Measurements from ENCODE around the gene PCDH9.

PCDH9 gene

DNA sequence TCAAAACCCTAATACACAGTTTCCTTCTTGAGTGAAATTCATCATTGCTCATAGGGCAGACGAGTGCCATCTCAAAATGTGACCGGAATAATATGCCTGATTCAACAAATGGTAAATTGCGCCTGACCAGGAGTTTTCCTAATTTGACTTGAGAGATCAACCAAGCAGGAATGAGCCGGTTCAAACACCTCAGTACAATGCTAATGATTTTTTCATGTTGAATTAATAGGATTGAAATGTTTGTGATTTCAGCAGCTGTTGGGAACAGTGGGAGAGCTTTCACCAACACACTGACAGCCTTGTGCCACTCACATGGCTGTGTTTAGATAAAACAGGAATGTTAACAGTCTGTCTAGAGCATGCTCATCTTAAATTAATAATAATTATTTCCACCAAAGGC is 484.8 kb downstream of the PCDH9 start:
- no peak for DNase-seq (ENCODE audit: low read depth)

GRCh38 chr13:66723576-66723975 is 506.6 kb downstream of the PCDH9 start:
- DNase-seq (ENCODE audit: low read depth), result no peak

- DNase-seq (ENCODE audit: low read depth), result no peak
Observed at GRCh38 chr13:66716538-66716937, 513.6 kb downstream of the PCDH9 start.

DNA sequence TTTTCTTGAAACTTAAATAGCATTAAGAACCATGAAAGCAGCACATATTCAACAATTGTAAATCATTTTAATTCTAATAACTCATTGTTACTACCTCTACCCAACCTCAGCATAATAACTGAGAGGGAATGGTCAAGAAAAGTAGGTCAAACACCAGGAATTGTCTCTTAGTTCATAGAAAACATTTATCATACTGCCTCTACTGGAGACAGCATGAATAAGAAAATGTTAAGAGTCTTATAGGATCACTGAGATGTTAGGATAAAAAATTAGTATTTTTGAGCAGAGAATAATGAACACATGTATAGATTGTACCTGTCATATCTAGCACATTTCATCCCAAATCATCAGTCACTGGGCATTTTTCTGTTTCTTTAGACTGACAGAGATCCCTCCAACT is 515.3 kb downstream of the PCDH9 start:
- no peak for DNase-seq (ENCODE audit: low read depth)

- no peak for DNase-seq (ENCODE audit: low read depth)
Observed at GRCh38 chr13:66704110-66704509, 526.0 kb downstream of the PCDH9 start.

GRCh38 chr13:66703597-66703996 is 526.5 kb downstream of the PCDH9 start:
- no peak for DNase-seq (ENCODE audit: low read depth)

DNA sequence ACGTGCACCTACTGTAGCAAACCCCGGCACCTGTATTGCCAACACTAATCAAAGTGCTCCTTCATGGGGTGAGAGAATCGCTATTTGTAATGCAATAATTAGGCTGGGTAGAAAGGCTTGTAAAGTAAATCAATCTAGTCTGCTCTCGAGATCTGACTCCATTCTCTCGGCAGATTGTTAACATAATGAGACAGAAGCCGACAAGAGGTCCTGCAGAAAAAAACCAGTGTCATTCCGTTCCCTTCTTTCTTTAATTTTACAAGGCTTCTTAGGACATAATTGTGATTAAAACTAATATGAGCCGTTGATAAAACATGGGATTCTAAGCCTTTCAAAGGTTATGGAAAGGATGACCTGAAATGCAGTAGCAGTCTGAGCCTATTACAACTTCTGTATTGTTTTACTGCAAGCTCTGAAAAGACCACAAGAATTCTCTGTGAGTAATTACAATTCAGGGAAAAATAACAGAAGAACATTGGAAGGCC is 530.0 kb downstream of the PCDH9 start:
- no peak for DNase-seq (ENCODE audit: low read depth)

DNA sequence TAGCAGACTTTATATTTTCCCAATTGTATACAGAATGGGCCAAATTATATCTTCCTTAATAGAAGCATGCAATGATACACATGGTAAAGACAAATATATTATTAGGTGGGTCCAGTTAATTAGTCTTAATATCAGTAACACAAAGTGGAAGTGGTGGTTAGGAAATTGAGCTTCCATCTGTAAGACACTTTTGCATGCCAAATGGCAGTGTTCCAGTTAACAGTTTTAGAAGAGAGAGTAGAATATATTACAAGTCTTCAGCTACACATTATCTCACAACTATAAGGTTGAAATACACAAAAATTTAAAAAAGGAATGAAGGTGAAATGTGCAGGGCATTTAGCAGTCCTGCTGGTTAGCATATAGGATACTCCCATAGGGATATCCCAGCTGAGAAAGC is 536.5 kb downstream of the PCDH9 start:
- no peak for DNase-seq (ENCODE audit: low read depth)

GRCh38 chr13:66691149-66691548 is 539.0 kb downstream of the PCDH9 start:
- no peak for DNase-seq (ENCODE audit: low read depth)

GRCh38 chr13:66689628-66690027 is 540.5 kb downstream of the PCDH9 start:
- DNase-seq (ENCODE audit: low read depth), result peak; percentile 38

DNA sequence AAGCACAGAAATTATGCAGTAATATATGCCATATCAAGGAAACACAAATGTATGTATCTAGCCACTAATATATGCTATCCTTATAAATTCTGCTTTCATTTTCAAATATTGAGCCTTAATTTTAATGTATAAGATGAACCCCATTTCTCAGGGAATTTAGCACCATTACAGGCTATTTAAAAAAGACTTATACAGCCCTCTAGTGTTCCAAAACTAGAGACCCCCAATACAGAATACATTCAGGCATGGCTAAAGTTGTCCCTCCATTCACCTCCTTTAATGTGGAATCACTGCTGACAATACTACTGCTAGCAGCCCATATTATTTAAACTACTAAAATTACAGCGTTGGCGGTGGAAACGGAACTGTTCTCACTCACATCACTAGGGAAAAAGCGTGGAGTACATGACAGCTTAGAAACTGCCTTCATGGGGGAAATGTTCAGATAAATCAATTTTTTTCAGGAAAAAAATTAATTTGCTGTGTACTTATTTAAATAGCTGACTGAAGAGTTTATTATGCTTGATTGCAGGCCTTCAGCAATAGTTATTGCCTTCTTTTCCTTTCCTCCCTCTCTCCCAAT is 541.0 kb downstream of the PCDH9 start:
- DNase-seq (ENCODE audit: low read depth), result no peak

- no peak for DNase-seq (ENCODE audit: low read depth)
Observed at GRCh38 chr13:66681403-66681802, 548.7 kb downstream of the PCDH9 start.

- DNase-seq (ENCODE audit: low read depth), result no peak
Observed at GRCh38 chr13:66680031-66680430, 550.1 kb downstream of the PCDH9 start.

GRCh38 chr13:66675620-66676019 is 554.5 kb downstream of the PCDH9 start:
- DNase-seq (ENCODE audit: low read depth), result peak; percentile 88

- peak; percentile 99 for DNase-seq (ENCODE audit: low read depth)
Observed at GRCh38 chr13:66673401-66673800, 556.7 kb downstream of the PCDH9 start.

- peak; percentile 94 for DNase-seq (ENCODE audit: low read depth)
Observed at GRCh38 chr13:66665991-66666390, 564.1 kb downstream of the PCDH9 start.

DNA sequence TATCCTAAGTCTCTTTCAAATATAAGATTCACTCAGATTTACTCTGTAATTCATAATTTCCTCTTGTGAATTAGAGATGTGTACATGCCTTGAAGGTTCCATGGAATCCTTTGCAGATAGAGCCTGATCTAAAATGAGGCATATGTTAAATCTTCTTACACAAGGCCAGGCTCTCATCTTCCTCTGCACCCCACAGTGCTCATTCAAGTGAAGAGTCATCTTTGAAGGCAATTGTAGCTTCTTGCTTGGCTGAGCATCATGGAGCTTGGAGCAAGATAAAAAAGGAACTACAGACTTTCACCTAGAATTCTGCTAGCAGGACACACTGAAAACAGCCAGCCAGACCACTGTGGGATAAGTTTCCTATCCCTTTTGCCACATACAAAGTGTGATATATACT is 566.4 kb downstream of the PCDH9 start:
- no peak for DNase-seq (ENCODE audit: low read depth)

DNA sequence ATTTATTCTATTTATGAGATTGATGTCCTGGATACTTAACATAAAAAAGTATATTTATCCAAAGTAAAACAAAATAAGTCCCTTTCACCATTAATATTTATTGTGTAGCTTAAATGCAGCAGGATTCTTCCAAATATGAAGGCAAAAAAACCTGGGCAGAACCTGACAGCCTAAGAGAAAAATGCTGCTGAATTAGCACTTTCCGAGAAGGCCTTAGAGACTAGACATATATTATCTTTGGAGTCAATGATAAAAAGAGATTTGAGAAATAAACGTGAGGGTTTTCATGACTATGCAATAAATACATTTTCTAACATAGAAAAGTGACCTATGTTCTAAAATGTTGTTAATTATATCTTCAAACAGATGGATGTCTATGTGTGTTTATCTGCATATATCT is 566.9 kb downstream of the PCDH9 start:
- no peak for DNase-seq (ENCODE audit: low read depth)

GRCh38 chr13:66661336-66661735 is 568.8 kb downstream of the PCDH9 start:
- no peak for DNase-seq (ENCODE audit: low read depth)

- DNase-seq (ENCODE audit: low read depth), result no peak
Observed at GRCh38 chr13:66660468-66660813, 569.7 kb downstream of the PCDH9 start.

GRCh38 chr13:66659701-66660467 is 570.3 kb downstream of the PCDH9 start:
- DNase-seq (ENCODE audit: low read depth), result peak; percentile 60

DNA sequence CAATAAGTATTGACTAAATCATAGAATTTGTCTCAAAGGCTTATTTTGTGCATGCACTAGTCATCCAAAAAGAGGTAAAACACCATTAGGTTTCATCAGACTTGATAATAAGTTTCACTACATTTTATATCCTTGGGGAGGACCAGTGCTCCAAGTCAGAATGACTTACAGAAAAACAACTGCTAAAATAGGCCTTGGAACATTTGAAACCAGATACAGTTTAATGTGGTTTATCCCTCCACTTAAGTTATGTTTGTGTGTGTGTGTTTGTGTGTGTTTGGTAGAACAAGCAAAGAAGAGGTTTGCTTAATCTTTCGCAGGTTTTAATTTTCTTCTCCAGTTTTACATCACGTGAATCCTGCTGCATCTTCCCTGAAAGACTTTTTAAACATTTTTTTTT is 570.9 kb downstream of the PCDH9 start:
- DNase-seq (ENCODE audit: low read depth), result peak; percentile 96

DNA sequence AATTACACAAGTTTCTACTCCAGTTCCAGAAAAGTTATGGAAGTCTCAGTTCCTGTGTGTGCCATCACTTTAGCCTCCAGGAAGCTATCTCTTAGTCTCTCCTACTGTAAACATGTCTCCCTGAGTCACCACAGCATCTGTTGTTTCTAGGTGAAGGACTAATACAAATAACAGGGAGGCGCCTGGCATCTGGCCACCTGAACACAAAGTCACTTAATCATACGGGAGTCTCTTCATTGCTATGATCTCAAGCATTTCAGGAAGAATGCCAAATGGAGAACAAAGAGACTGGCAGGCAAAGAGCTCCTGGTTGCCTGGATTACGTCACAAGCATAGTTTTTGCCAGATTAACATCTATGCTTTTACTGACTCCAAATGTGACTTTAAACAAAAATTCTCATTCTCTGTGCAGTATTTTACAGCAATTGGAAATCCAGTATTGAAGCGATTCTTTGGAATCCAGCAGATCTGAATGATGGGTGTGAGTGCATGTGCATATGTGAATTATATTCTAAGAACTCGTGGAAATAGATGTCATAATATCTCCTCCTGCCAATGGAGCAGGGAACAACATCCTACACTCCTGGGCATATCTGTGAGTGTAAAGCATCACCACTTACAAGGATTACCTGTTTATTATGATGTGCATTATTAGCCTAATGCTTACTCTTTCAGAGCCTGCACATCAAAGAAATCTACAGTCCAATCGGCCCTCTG is 572.8 kb downstream of the PCDH9 start:
- peak; percentile 93 for DNase-seq (ENCODE audit: low read depth)

All from fibroblast of gingiva (primary cell).